GM12873 (cell line): ENCODE data around the gene HHAT.

ENCODE experiments used
- TF ChIP-seq, protein P1 (sequence below): IDR thresholded peaks from 2 replicates; pipeline ENCODE4 v1.5.1; 2012; ENCODE audit warnings: low read depth, mild to moderate bottlenecking, moderate library complexity, low read length, control low read depth; ENCODE audit not compliant: insufficient read depth; ENCODE audit errors: missing control alignments

HHAT gene

DNA sequence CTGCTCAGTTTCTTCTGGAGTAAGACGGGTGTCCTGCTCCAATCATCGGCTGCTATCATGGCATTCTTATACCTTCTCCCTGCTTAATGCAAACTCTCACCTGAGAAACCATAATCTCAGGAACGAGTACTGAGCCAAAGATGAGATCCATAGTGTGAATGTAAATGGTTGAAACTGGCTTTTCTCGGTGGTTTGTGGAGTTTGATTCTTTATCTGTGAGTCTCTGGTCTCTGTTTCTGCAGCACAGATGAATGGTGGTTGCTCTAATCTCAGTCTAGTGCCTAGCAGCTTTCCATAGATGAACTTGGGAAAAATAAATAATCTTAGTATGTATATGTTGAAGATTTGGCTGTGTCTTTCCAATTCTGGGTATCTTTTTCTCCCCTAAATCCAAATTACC lies 274.4 kb downstream of the HHAT start:
- TF ChIP-seq, protein P1, sequence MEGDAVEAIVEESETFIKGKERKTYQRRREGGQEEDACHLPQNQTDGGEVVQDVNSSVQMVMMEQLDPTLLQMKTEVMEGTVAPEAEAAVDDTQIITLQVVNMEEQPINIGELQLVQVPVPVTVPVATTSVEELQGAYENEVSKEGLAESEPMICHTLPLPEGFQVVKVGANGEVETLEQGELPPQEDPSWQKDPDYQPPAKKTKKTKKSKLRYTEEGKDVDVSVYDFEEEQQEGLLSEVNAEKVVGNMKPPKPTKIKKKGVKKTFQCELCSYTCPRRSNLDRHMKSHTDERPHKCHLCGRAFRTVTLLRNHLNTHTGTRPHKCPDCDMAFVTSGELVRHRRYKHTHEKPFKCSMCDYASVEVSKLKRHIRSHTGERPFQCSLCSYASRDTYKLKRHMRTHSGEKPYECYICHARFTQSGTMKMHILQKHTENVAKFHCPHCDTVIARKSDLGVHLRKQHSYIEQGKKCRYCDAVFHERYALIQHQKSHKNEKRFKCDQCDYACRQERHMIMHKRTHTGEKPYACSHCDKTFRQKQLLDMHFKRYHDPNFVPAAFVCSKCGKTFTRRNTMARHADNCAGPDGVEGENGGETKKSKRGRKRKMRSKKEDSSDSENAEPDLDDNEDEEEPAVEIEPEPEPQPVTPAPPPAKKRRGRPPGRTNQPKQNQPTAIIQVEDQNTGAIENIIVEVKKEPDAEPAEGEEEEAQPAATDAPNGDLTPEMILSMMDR = no peak

DNA sequence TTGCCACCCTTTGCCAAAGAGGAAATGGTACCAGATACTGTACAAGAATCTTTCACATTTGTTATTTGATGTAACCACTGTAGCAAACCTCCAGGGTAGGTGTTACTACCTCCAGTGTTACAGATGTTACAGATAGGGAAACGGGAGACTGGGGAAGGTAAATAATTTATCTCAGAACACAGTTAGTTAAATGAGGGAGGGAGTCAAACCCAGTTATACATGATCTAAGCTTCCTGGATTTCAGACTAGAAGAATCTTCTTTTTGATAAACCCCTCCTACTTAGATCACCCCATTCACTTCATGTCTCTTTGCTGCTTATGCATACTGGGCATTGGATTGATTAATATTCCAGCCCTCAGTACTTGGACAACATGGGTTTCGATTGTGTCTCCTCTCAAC lies 276.4 kb downstream of the HHAT start:
- TF ChIP-seq, protein P1 = no peak

DNA sequence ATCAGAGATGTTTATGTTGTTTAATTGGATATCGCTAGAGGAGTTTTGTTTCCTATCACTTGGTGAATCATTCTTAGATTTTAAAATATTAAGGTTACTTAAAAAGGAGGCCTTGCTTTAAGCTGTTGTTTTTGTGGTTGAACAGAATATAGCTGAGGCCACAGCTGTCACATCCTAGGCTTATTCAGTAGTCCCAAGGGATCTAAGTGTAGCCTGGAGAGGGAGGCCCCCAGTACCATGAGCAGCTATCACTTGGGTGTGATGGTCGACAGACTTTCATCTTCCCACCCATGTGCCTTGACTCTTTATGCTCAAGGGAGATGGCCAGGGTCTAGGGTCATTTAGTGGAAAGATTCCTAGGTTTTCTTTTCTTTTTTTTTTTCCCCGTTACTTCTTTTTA lies 278.7 kb downstream of the HHAT start:
- TF ChIP-seq, protein P1 = no peak

GRCh38 chr1:210608767-210609166 lies 280.1 kb downstream of the HHAT start:
- TF ChIP-seq, protein P1 = no peak

DNA sequence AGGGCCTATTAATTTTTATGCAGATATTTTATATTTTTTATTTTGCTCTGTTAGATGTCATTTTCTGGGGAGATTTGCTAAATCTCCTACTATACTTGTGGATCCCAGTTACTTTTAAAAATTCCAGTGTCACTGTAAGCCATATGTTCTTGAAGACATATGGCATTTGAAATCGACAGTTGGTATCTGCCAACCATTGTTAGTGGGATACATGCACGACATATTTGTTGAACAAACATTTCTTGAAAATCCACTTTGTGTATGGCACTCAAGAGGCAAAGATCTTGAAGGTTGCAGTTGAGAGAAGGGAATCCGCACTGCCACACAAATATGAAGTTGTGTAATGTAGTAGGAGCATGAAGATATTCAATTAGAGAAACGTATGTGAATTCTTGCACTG lies 287.7 kb downstream of the HHAT start:
- TF ChIP-seq, protein P1 = no peak

- TF ChIP-seq, protein P1 = no peak
Measured at GRCh38 chr1:210617293-210617692, 288.6 kb downstream of the HHAT start.

DNA sequence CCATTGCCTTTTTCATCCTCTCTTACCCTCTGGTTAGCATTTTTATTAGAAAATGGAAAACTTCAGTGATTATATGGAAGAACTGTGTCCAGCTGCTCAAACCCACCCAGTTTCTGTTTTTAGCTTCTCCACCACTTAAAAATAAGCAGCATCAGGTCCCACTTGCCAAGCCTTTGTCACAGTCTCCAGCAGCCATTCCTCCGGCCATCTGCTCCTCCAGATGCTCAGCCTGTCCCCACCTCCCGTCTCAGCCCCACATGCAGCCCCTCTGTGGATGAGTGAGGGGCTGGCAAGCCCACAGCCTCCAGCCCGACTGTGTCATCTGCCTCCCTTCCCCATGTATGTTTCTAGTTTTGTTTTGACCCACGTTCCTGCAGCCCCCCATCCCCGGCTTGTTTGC lies 289.7 kb downstream of the HHAT start:
- TF ChIP-seq, protein P1 = no peak

GRCh38 chr1:210620867-210621488 lies 292.3 kb downstream of the HHAT start:
- TF ChIP-seq, protein P1 = no peak
